ENCODE data around the gene CEP68.
"Not testable (repeated sequence)": the region's sequence is repeated elsewhere in the genome, so short reads cannot be mapped to it uniquely, and the experiment has no call there.

Gene CEP68, protein sequence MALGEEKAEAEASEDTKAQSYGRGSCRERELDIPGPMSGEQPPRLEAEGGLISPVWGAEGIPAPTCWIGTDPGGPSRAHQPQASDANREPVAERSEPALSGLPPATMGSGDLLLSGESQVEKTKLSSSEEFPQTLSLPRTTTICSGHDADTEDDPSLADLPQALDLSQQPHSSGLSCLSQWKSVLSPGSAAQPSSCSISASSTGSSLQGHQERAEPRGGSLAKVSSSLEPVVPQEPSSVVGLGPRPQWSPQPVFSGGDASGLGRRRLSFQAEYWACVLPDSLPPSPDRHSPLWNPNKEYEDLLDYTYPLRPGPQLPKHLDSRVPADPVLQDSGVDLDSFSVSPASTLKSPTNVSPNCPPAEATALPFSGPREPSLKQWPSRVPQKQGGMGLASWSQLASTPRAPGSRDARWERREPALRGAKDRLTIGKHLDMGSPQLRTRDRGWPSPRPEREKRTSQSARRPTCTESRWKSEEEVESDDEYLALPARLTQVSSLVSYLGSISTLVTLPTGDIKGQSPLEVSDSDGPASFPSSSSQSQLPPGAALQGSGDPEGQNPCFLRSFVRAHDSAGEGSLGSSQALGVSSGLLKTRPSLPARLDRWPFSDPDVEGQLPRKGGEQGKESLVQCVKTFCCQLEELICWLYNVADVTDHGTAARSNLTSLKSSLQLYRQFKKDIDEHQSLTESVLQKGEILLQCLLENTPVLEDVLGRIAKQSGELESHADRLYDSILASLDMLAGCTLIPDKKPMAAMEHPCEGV

DNA sequence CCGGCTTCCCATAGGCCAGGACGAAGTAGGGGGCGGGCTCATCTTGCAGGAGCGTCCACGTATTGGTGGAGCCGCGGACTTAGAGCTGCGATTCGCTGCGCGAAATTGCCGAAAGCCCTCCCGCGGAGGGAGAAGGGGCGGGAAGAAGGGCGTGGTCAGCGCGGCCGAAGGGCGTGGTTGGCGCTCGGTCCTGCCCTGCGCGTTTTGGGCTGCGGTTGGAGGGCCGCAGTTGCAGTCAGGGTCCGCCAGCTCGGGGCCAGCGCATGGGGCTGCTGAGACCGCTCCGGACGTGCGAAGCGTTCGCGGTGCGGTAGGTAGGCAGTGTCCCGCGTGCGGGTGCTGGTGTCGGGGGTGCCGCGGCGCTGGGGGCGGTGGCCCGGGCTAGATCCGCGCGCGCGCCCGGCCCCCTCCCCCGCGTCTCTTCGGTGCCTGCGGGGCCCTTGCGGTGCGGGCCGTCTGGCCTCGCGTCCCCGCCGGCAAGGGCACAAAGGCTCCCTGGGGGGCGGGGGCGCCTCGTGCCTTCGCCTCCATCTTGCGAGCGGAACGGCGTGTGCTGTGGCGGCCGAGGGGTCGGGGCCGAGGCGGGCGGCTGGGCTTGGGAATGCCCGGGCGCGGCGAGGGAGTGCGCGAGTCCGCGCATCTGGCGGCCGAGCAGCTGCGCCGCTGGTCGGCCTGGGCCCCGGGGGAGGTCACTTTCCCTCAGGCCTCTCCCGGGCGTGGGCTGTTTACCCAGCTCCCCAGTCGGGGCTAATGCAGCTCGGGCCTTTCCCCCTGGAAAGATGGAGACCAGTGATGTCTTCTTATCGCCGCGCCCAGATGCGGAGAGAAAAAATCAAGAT, at the start of gene CEP68:
Gene CEP68 (plus strand): TSS at position 202 of the 839 bp plus-strand sequence. CDS start 13,029 bp downstream, outside the sequence.
- Mint-ChIP-seq H3K36me3 (ENCODE audit: low read depth) (peaks cover 6% of the 10 kb centered on the region), H3K27me3 (no peaks in the 10 kb centered on the region), H3K4me1 (ENCODE audit: low read depth) (peaks cover 59% of the 10 kb centered on the region), H3K9me3 (no peaks in the 10 kb centered on the region), H3K27ac (peak within 1 kb of the TSS; percentile 92), H3K4me3 (peak within 1 kb of the TSS; percentile 93)
- peak; percentile 97 for DNase-seq

DNA sequence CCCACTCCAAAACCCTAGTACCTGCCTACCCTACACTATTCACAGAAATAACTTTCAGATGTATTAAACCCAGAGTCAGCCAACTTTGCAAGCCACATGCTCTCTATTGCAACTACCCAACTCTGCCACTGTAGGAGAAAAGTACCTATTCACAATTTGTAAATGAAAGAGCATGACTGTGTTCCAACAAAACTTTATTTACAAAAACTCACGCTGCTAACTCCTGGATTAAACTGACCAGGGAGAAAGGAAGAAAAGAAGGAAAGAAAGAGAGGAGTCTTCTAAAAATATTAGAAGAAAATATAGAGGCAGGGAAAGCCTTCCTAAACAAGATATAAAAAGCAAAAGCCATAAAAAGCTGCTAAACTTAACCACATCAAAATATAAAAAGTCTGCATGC, 42.4 kb upstream of the CEP68 start:
- H3K4me1 Mint-ChIP-seq (ENCODE audit: low read depth) = no peaks in the 10 kb centered on the region
- no peak overlapping the region for H3K27ac Mint-ChIP-seq
- no peak overlapping the region for H3K4me3 Mint-ChIP-seq
- peaks cover 56% of the 10 kb centered on the region for H3K36me3 Mint-ChIP-seq (ENCODE audit: low read depth)
- DNase-seq = no peak
- H3K9me3 Mint-ChIP-seq = no peaks in the 10 kb centered on the region
- no peaks in the 10 kb centered on the region for H3K27me3 Mint-ChIP-seq

DNA sequence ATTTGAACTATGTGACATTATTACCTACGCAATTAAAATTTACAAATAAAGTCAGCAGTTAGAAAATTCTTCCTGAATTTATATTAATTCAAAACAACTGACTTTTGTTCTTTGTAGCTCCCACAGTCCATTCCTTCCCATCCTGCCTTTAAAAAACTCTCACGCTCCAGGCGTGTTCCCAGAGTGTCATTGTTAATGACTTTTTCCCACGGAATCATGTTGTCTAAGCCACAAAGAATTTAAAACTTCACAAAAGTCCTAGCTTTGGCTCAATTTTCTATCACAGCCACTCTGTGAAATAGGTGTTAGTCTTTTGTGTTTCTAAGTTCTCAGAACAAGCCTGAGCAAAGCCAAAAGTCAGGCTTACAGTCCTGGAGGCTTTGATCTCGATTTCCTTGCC, 40.5 kb upstream of the CEP68 start:
- no peaks in the 10 kb centered on the region for H3K4me1 Mint-ChIP-seq (ENCODE audit: low read depth)
- no peak for DNase-seq
- no peak overlapping the region for H3K4me3 Mint-ChIP-seq
- H3K27ac Mint-ChIP-seq = no peak overlapping the region
- no peaks in the 10 kb centered on the region for H3K27me3 Mint-ChIP-seq
- peaks cover 70% of the 10 kb centered on the region for H3K36me3 Mint-ChIP-seq (ENCODE audit: low read depth)
- H3K9me3 Mint-ChIP-seq = no peaks in the 10 kb centered on the region

DNA sequence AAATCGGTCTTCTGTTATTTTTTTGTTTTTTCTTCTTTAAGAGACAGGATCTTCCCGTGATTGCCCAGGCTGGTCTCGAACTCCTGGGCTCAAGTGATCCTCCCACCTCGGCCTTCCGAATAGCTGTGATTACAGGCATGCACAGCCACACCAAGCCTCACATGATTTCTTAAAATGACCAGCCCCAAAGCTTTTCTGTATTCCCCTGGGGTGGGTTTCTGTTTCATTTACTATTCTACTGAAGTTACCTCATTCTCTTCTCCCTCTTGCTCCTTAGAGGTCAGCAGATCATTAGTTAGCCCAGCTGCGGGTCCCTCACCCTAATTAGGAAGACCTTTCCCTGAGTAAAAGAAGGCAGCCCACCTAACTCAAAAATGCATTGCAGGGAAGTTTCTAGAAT, 39.4 kb upstream of the CEP68 start:
- Mint-ChIP-seq H3K27me3 (no peaks in the 10 kb centered on the region), H3K4me3 (no peak overlapping the region), H3K9me3 (no peaks in the 10 kb centered on the region), H3K4me1 (ENCODE audit: low read depth) (no peaks in the 10 kb centered on the region), H3K27ac (no peak overlapping the region), H3K36me3 (ENCODE audit: low read depth) (peaks cover 73% of the 10 kb centered on the region)
- DNase-seq = no peak

DNA sequence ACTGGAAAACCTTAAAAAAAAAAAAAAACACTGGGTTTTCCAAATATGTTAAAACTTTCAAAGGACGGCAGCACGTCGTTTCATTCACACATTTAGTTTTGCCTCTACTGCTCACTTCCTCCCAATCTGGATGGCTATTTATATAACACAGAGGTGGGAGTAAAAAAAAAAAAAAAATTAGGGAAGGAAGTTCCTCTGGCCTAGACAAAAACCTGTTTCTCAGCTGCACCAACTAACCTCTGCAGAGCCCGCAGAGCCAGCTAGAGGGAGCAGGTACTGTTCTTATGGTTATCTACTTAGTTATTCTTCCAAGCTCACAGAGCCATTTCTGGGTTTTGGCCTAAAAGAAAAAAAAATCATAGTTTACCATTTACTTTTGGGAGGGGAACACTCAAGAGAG, 38.9 kb upstream of the CEP68 start:
- Mint-ChIP-seq H3K27me3 (no peaks in the 10 kb centered on the region), H3K27ac (no peak overlapping the region), H3K9me3 (no peaks in the 10 kb centered on the region), H3K4me1 (ENCODE audit: low read depth) (no peaks in the 10 kb centered on the region), H3K4me3 (no peak overlapping the region), H3K36me3 (ENCODE audit: low read depth) (peaks cover 76% of the 10 kb centered on the region)
- no peak for DNase-seq

DNA sequence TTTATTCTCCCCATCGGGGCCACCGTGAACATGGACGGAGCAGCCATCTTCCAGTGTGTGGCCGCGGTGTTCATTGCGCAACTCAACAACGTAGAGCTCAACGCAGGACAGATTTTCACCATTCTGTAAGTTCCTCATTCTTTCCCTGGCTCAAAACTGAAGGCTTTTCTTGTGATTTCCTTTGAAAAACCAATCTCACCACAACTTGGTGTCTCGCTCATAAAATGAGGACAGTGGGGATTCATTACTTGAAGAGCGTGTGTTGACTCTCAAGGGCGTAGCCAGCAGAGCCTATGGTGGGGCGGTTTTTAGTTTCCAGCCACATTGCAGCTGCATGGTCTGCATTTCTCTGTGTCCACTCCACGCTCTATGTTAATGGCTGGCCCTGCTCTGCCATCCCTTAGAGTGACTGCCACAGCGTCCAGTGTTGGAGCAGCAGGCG, 38.1 kb upstream of the CEP68 start:
- Mint-ChIP-seq H3K36me3 (ENCODE audit: low read depth) (peaks cover 79% of the 10 kb centered on the region), H3K4me1 (ENCODE audit: low read depth) (no peaks in the 10 kb centered on the region), H3K4me3 (no peak overlapping the region), H3K27ac (no peak overlapping the region), H3K9me3 (no peaks in the 10 kb centered on the region), H3K27me3 (no peaks in the 10 kb centered on the region)
- DNase-seq = no peak

DNA sequence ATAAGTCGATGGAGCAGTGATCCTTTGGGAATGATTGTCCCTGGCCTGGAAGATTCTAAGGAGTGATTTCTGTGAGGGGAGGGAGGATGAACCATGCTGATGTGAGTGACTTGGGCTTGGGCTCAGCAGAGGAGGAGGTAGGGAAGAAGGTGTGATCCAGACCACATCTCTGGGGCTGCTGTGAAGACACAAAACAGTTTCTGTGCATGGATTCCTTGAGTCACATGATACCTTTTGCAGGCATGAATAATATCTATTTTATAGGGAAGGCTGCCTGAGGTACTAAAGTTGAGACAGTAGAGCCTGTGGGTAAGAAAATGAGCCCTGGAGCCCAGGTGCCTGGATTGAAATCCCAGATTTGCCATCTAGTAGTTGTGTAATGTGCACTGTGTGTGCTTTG, 37.2 kb upstream of the CEP68 start:
- no peak overlapping the region for H3K27ac Mint-ChIP-seq
- H3K4me3 Mint-ChIP-seq = no peak overlapping the region
- DNase-seq = no peak
- H3K9me3 Mint-ChIP-seq = no peaks in the 10 kb centered on the region
- H3K27me3 Mint-ChIP-seq = no peaks in the 10 kb centered on the region
- H3K36me3 Mint-ChIP-seq (ENCODE audit: low read depth) = peaks cover 78% of the 10 kb centered on the region
- no peaks in the 10 kb centered on the region for H3K4me1 Mint-ChIP-seq (ENCODE audit: low read depth)

DNA sequence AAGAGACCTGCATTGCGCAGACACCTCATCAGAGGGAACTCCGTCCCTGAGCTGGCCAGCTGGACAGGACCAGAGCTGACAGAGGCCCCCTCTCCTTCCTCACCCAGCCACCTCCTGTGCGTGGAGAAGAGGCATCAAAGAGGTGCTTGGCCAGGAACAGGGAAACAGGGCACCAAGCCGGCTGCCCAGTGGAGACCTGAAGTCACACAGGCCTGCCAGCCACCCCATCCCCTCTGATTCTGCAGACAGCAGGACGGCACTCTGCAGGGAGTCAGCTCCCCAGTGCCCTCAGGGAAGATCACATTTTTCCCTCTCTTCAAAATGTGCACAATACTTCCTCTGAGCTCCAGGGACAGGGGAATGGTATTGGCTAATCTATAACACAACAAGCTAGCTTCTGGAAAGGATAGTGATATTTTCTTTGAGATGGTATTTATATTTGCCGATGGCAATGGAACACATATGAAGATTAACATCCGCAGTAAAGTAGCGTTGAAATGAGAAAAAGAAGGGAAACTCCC, 36.5 kb upstream of the CEP68 start:
- Mint-ChIP-seq H3K27me3 (no peaks in the 10 kb centered on the region), H3K4me3 (no peak overlapping the region), H3K36me3 (ENCODE audit: low read depth) (peaks cover 78% of the 10 kb centered on the region), H3K9me3 (no peaks in the 10 kb centered on the region), H3K4me1 (ENCODE audit: low read depth) (no peaks in the 10 kb centered on the region), H3K27ac (no peak overlapping the region)
- no peak for DNase-seq

DNA sequence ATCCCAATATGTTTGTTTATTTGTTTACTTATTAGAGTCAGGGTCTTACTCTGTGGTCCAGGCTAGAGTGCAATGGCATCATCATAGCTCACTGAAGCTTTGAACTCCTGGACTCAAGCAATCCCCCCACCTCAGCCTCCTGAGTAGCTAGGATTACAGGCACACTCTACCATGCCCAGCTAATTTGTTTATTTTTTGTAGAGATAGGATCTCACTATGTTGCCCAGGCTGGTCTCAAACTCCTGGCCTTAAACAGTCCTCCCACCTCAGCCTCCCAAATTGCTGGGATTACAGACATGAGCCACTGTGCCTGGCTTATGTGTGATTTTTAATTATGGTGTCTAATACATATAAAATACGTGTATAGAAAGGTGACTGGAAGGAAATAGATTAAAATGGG, 36.0 kb upstream of the CEP68 start:
- not testable (repeated sequence) for H3K27ac Mint-ChIP-seq; H3K9me3 Mint-ChIP-seq; DNase-seq; H3K4me1 Mint-ChIP-seq (ENCODE audit: low read depth); H3K27me3 Mint-ChIP-seq; H3K4me3 Mint-ChIP-seq
- peaks cover 73% of the 10 kb centered on the region for H3K36me3 Mint-ChIP-seq (ENCODE audit: low read depth)

DNA sequence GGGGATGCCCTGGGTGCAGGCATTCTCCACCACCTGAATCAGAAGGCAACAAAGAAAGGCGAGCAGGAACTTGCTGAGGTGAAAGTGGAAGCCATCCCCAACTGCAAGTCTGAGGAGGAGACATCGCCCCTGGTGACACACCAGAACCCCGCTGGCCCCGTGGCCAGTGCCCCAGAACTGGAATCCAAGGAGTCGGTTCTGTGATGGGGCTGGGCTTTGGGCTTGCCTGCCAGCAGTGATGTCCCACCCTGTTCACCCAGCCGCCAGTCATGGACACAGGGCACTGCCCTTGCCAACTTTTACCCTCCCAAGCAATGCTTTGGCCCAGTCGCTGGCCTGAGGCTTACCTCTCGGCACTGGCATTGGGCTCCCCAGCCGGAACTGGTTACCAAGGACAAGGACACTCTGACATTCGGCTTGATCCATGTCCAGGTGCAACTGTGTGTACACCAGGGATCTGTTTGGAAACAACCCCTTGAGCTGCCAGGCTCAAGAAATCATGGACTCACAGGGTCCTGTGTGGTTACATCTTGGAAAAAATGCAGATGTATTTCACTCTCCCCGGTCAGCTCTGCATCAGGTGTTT, 35.2 kb upstream of the CEP68 start:
- Mint-ChIP-seq H3K36me3 (ENCODE audit: low read depth) (peaks cover 70% of the 10 kb centered on the region), H3K27ac (no peak overlapping the region), H3K4me1 (ENCODE audit: low read depth) (peaks cover 4% of the 10 kb centered on the region), H3K4me3 (no peak overlapping the region), H3K9me3 (no peaks in the 10 kb centered on the region), H3K27me3 (no peaks in the 10 kb centered on the region)
- no peak for DNase-seq

DNA sequence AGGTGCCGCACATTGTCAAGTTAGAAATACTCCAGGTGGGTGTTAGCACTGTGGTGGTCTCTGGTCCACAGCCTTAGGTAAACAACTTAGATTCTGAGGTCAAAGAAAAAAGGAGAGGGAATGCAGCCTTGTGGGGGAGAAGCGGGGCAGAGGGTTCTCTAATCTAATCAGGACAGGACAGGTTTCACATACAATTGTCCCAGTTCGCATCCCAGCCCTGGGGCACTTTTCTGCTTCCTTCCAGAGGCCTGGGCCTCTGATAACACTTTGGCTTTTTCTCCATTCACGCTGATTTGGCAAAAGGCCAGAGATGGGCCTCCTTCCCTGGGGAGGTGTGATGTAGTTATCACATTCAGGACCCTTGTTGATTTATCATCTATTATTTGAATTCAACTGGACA, 34.5 kb upstream of the CEP68 start:
- H3K9me3 Mint-ChIP-seq = no peaks in the 10 kb centered on the region
- H3K27me3 Mint-ChIP-seq = no peaks in the 10 kb centered on the region
- no peak overlapping the region for H3K4me3 Mint-ChIP-seq
- no peak overlapping the region for H3K27ac Mint-ChIP-seq
- no peak for DNase-seq
- H3K36me3 Mint-ChIP-seq (ENCODE audit: low read depth) = peaks cover 64% of the 10 kb centered on the region
- H3K4me1 Mint-ChIP-seq (ENCODE audit: low read depth) = peaks cover 4% of the 10 kb centered on the region

DNA sequence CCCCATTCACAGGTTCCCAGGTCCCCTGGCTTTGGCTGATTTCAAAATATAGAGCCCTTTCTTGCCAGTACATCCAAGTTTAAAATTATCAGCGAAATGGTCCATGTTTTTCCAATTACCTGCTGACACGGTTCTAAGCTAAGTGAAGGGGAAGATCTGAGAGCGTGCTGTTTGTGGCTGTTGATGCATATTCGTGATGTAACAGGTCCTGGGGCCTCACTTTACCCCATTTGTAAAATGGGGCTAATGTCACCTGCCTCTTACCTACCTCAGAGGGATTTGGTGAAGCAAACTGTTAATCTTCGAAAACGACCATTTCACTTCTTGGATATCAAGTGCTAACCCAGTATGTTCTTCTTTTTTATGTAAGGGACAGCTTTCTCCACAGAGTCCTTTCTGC, 34.0 kb upstream of the CEP68 start:
- Mint-ChIP-seq H3K4me3 (no peak overlapping the region), H3K9me3 (no peaks in the 10 kb centered on the region), H3K27me3 (no peaks in the 10 kb centered on the region), H3K27ac (no peak overlapping the region), H3K36me3 (ENCODE audit: low read depth) (peaks cover 59% of the 10 kb centered on the region), H3K4me1 (ENCODE audit: low read depth) (peaks cover 4% of the 10 kb centered on the region)
- DNase-seq = no peak

DNA sequence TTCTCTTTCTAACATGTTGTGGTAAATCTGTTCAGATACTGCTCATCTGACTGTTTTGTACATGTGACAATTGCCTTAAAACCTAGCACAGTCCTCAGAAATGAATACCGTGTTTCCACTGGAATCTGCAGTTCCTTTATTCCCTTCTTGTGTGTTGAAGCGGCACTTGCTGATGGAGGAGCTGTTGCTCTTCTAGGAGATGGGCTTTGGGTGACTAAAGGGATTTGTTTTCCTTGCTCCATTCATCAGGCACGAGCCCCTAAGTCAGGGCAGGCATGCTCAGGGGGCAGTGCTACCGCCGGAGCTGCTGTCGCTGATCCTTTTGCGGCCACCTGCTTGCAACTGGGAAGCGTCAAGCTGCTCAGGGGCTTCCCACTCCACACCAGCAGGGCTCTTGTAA, 32.5 kb upstream of the CEP68 start:
- no peak for DNase-seq
- Mint-ChIP-seq H3K27ac (no peak overlapping the region), H3K4me1 (ENCODE audit: low read depth) (peaks cover 4% of the 10 kb centered on the region), H3K27me3 (no peaks in the 10 kb centered on the region), H3K9me3 (no peaks in the 10 kb centered on the region), H3K4me3 (no peak overlapping the region), H3K36me3 (ENCODE audit: low read depth) (peaks cover 43% of the 10 kb centered on the region)

DNA sequence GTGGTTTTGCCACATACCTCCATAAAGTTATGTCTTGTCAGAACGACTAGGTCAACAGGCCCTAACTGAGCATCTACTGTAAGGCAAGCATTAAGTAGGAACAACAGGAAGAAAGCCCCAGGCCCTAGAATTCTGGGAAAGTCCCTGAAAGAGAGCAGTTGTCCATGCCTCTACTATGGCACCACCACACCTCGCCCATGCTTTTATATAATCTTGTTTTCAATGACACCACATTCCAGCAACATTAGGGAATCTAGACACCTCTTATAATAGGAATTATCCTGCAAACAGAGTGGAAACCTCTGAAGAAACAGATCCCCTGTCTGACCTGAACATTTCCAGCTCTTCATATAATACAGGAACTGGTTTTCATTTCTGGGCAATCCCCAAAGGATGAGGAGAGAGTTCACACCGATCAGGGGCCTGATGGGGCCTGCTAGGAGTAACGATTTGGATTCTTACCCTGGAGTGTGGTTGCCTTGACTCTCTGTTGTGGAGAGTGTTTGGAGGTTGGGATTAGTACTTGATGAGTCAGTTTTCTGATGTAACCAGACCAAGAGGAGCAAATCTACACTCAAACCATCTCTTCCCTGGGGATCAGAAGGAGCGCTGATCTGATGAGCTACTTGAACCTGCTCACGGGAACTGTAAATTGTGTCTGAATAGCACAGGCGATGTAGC, 31.9 kb upstream of the CEP68 start:
- Mint-ChIP-seq H3K36me3 (ENCODE audit: low read depth) (peaks cover 38% of the 10 kb centered on the region), H3K4me1 (ENCODE audit: low read depth) (peaks cover 4% of the 10 kb centered on the region), H3K4me3 (no peak overlapping the region), H3K27ac (no peak overlapping the region), H3K27me3 (no peaks in the 10 kb centered on the region), H3K9me3 (no peaks in the 10 kb centered on the region)
- no peak for DNase-seq

All from activated T-cell treated with anti-CD3 and anti-CD28 coated beads, Interleukin-2, amount 50 U/mL, for 24 hours (primary cell).